Sigmoid colon (tissue), 7 donors: ENCODE measurements around the gene PLEKHA1. TPM values are rescaled to one million over a fixed set of nuclear protein-coding genes. Genes with fewer than 3 reads are reported as not detected.

Experiments
- DNase-seq: peaks from one replicate; pipeline ENCODE4 v3.0.0-alpha.2; 2019
- H3K27ac ChIP-seq, 4 donors: fragments of 200-600 bp; sonication (generic); one replicate each; pipeline ENCODE4 v1.5.1; 2016 to 2019; ENCODE audit warnings: mild to moderate bottlenecking in 1 of 4
- H3K27me3 ChIP-seq, 3 donors: fragments of 200-600 bp; sonication (generic); one replicate each; pipeline ENCODE4 v1.5.1; 2019; ENCODE audit warnings: mild to moderate bottlenecking in 1 of 3
- H3K36me3 ChIP-seq, 4 donors: fragments of 200-600 bp; sonication (generic); one replicate each; pipeline ENCODE4 v1.5.1; 2016 to 2019
- H3K4me1 ChIP-seq, 4 donors: fragments of 200-600 bp; sonication (generic); one replicate each; pipeline ENCODE4 v1.5.1; 2017 to 2019
- H3K4me3 ChIP-seq, 4 donors: fragments of 200-600 bp; sonication (generic); one replicate each; pipeline ENCODE4 v1.5.1; 2017 to 2019; ENCODE audit warnings: mild to moderate bottlenecking in 2 of 4, moderate library complexity in 1 of 4
- H3K9me3 ChIP-seq, 4 donors: fragments of 200-600 bp in 3 of 4; sonication (generic) in 3 of 4; one replicate each; pipeline versions ENCODE4 v1.5.1 to v1.6.1; 2013 to 2019
- CTCF ChIP-seq, 4 experiments: fragments of 450-650 bp in 3 of 4; fragments of 200-600 bp in 1 of 4; IDR thresholded peaks; one replicate each; pipeline ENCODE4 v1.5.1; 2016 to 2019; ENCODE audit warnings: antibody characterized with exemption in 4 of 4, mild to moderate bottlenecking in 3 of 4, moderate library complexity in 2 of 4
- EP300 ChIP-seq, 4 donors: sonication (generic); formaldehyde crosslinking; IDR thresholded peaks; one replicate each; pipeline ENCODE4 v1.6.1; 2017; ENCODE audit warnings: antibody characterized with exemption in 4 of 4
- POLR2A ChIP-seq, 2 donors: fragments of 450-650 bp; IDR thresholded peaks; one replicate each; pipeline ENCODE4 v1.6.1; 2016; ENCODE audit warnings: antibody characterized with exemption in 2 of 2, mild to moderate bottlenecking in 2 of 2, moderate library complexity in 2 of 2
- POLR2AphosphoS5 ChIP-seq, 4 donors: sonication (generic); formaldehyde crosslinking; IDR thresholded peaks; one replicate each; pipeline ENCODE4 v1.6.1; 2017; ENCODE audit warnings: antibody characterized with exemption in 4 of 4
- WGBS, 2 donors: extraction: QIAGEN DNeasy Blood & Tissue Kit; methylation state at CpG; one replicate each; pipeline ENCODE4 v1.1.7; 2013; 5-methylcytosine and 5-hydroxymethylcytosine counted together
- intact Hi-C: fragments of 100-400 bp; cut with DNase I; formaldehyde crosslinking; loops from one replicate; pipeline ENCODE4 v1.15.1; 2023
- polyA plus RNA-seq, 3 donors: library from polyadenylated mRNA; stranded (reverse); fragments of 200-250 nt; gene quantifications; one replicate each; pipeline ENCODE4 v1.2.3, GENCODE V29; 2013
- total RNA-seq, 4 donors: library from RNA; depleted of rRNA; stranded (reverse); fragments of >200 nt; gene quantifications; one replicate each; pipeline ENCODE4 v1.1.0, GENCODE V29; 2016
- donor health status: healthy with polysubstance abuse.
- donor health status: Bipolar disorder and iron deficiency.
- donor health status: healthy.

Gene PLEKHA1
- total and polyA plus RNA-seq, 7 donors: 20.9 to 53.2 (median 38.4) TPM

- WGBS, 2 donors: 96% methylated on average over 4 of the region's 4 CpGs
- DNase-seq: no peak
- Histone ChIP-seq H3K4me1 (peaks cover 0 to 29% (median 19%) of the 10 kb centered on the region in 4 donors), H3K9me3 (no peaks in the 10 kb centered on the region), H3K27ac (no peak overlapping the region), H3K36me3 (no peaks in the 10 kb centered on the region), H3K27me3 (no peaks in the 10 kb centered on the region), H3K4me3 (no peak overlapping the region)
- intact Hi-C loops: no loop called here
- TF ChIP-seq EP300 (IDR thresholded peaks at IDR 0.05): no peak
- TF ChIP-seq CTCF (IDR thresholded peaks at IDR 0.05): no peak
- TF ChIP-seq POLR2A (IDR thresholded peaks at IDR 0.05): no peak
- TF ChIP-seq POLR2AphosphoS5 (IDR thresholded peaks at IDR 0.05): no peak
Measured at GRCh38 chr10:122380703-122381102, 6.2 kb downstream of the PLEKHA1 start.

- H3K4me1 ChIP-seq: peaks cover 0 to 21% (median 11%) of the 10 kb centered on the region in 4 donors
- H3K27me3 ChIP-seq: no peaks in the 10 kb centered on the region
- 65 to 92% methylated on average over 2 of the region's 2 CpGs for WGBS, 2 donors
- no peak overlapping the region for H3K4me3 ChIP-seq
- no peak overlapping the region for H3K27ac ChIP-seq
- no peaks in the 10 kb centered on the region for H3K9me3 ChIP-seq
- DNase-seq: no peak
- intact Hi-C loops: no loop called here
- no peak for TF ChIP-seq CTCF (IDR thresholded peaks at IDR 0.05)
- TF ChIP-seq EP300 (IDR thresholded peaks at IDR 0.05): no peak
- no peak for TF ChIP-seq POLR2AphosphoS5 (IDR thresholded peaks at IDR 0.05)
- TF ChIP-seq POLR2A (IDR thresholded peaks at IDR 0.05): no peak
- no peaks in the 10 kb centered on the region for H3K36me3 ChIP-seq
Measured at GRCh38 chr10:122381680-122382079, 7.2 kb downstream of the PLEKHA1 start.

GRCh38 chr10:122386514-122386913, 12.0 kb downstream of the PLEKHA1 start:
- TF ChIP-seq POLR2A (IDR thresholded peaks at IDR 0.05) (no peak), CTCF (IDR thresholded peaks at IDR 0.05) (no peak), POLR2AphosphoS5 (IDR thresholded peaks at IDR 0.05) (no peak), EP300 (IDR thresholded peaks at IDR 0.05) (no peak)
- no peaks in the 10 kb centered on the region for H3K9me3 ChIP-seq
- intact Hi-C loops: no loop called here
- DNase-seq: no peak
- WGBS, 2 donors: 18 to 59% methylated on average over 2 of the region's 2 CpGs
- no peaks in the 10 kb centered on the region for H3K27me3 ChIP-seq
- H3K27ac ChIP-seq: no peak overlapping the region
- H3K36me3 ChIP-seq: no peaks in the 10 kb centered on the region
- H3K4me3 ChIP-seq: no peak overlapping the region
- H3K4me1 ChIP-seq: peaks cover 0 to 8% (median 1%) of the 10 kb centered on the region in 4 donors

- H3K36me3 ChIP-seq: no peaks in the 10 kb centered on the region
- no peak for DNase-seq
- TF ChIP-seq CTCF (IDR thresholded peaks at IDR 0.05): no peak
- no peak for TF ChIP-seq POLR2A (IDR thresholded peaks at IDR 0.05)
- no peak for TF ChIP-seq POLR2AphosphoS5 (IDR thresholded peaks at IDR 0.05)
- TF ChIP-seq EP300 (IDR thresholded peaks at IDR 0.05): no peak
- no peak overlapping the region for H3K27ac ChIP-seq
- H3K4me1 ChIP-seq: peaks cover 0 to 19% (median 11%) of the 10 kb centered on the region in 4 donors
- no peak overlapping the region for H3K4me3 ChIP-seq
- WGBS, 2 donors: 97 to 99% methylated on average over 2 of the region's 2 CpGs
- no peaks in the 10 kb centered on the region for H3K27me3 ChIP-seq
- H3K9me3 ChIP-seq: no peaks in the 10 kb centered on the region
- intact Hi-C loops: no loop called here
Measured at GRCh38 chr10:122387572-122387971, 13.1 kb downstream of the PLEKHA1 start.
